Upper lobe of right lung (tissue), 1 donor: ENCODE measurements around the gene COL1A1. TPM values are rescaled to one million over a fixed set of nuclear protein-coding genes. Genes with fewer than 3 reads are reported as not detected.

Experiments
- ATAC-seq: fragments of 200-7000 bp; cut with Tn5 transposase; one replicate; pipeline ENCODE4 v1.9.1; 2020; ENCODE audit warnings: mild to moderate bottlenecking, moderate library complexity
- DNase-seq: peaks from one replicate; pipeline ENCODE4 v3.0.0-alpha.2; 2020
- H3K27ac ChIP-seq: fragments of 200-600 bp; one replicate; pipeline ENCODE4 v1.8.0; 2022
- H3K27me3 ChIP-seq: fragments of 200-600 bp; one replicate; pipeline ENCODE4 v1.8.0; 2022; ENCODE audit warnings: mild to moderate bottlenecking
- H3K36me3 ChIP-seq: fragments of 200-600 bp; one replicate; pipeline ENCODE4 v1.8.0; 2022
- H3K4me1 ChIP-seq: fragments of 200-600 bp; one replicate; pipeline ENCODE4 v1.8.0; 2022
- H3K4me3 ChIP-seq: fragments of 200-600 bp; one replicate; pipeline ENCODE4 v1.8.0; 2022; ENCODE audit warnings: mild to moderate bottlenecking
- H3K9me3 ChIP-seq: fragments of 200-600 bp; one replicate; pipeline ENCODE4 v1.8.0; 2022
- intact Hi-C: fragments of 100-400 bp; cut with DNase I; formaldehyde crosslinking; loops from one replicate; pipeline ENCODE4 v1.11.0; 2022
- total RNA-seq: library from RNA; stranded (reverse); fragmentation: NEBNext Ultra II Directional; extraction: Animal tissue kit (Norgen Biotek cat#: 25700); gene quantifications from one replicate; pipeline ENCODE4 v1.2.1, GENCODE V29; 2021
- TF ChIP-seq, protein P1 (sequence below): fragments of 200-600 bp; IDR thresholded peaks from one replicate; pipeline ENCODE4 v1.8.0; 2022; ENCODE audit warnings: antibody characterized with exemption
- donor health status: DM: no; HTN: yes; CAD: no; lungs with severe emphysema.

COL1A1 gene
- total RNA-seq, 1 donor from 2014 or later, result 154 TPM

DNA sequence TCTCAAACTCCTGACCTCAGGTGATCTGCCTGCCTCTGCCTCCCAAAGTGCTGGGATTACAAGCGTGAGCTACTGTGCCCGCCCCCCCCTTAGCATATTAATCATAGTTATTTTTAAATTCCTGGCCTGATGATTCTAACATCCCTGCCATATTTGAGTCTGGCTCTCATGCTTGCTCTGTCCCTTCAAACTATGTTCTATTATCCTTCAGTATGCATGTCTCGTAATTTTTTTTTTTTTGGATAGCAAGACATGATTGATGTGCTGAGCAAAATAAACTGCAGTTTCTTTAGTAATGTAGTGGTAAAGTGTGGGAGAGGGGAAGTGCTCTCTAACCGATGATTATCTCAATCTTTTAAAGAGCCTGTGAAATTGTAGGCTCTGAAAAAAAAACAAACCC, 38.5 kb upstream of the COL1A1 start:
- no peak for ATAC-seq
- Histone ChIP-seq H3K36me3 (no peaks in the 10 kb centered on the region), H3K9me3 (no peaks in the 10 kb centered on the region), H3K27ac (no peak overlapping the region), H3K27me3 (no peaks in the 10 kb centered on the region), H3K4me3 (no peak overlapping the region), H3K4me1 (no peaks in the 10 kb centered on the region)
- TF ChIP-seq, protein P1, sequence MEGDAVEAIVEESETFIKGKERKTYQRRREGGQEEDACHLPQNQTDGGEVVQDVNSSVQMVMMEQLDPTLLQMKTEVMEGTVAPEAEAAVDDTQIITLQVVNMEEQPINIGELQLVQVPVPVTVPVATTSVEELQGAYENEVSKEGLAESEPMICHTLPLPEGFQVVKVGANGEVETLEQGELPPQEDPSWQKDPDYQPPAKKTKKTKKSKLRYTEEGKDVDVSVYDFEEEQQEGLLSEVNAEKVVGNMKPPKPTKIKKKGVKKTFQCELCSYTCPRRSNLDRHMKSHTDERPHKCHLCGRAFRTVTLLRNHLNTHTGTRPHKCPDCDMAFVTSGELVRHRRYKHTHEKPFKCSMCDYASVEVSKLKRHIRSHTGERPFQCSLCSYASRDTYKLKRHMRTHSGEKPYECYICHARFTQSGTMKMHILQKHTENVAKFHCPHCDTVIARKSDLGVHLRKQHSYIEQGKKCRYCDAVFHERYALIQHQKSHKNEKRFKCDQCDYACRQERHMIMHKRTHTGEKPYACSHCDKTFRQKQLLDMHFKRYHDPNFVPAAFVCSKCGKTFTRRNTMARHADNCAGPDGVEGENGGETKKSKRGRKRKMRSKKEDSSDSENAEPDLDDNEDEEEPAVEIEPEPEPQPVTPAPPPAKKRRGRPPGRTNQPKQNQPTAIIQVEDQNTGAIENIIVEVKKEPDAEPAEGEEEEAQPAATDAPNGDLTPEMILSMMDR, result no peak
- no peak for DNase-seq
- intact Hi-C loops, result no loop called here

DNA sequence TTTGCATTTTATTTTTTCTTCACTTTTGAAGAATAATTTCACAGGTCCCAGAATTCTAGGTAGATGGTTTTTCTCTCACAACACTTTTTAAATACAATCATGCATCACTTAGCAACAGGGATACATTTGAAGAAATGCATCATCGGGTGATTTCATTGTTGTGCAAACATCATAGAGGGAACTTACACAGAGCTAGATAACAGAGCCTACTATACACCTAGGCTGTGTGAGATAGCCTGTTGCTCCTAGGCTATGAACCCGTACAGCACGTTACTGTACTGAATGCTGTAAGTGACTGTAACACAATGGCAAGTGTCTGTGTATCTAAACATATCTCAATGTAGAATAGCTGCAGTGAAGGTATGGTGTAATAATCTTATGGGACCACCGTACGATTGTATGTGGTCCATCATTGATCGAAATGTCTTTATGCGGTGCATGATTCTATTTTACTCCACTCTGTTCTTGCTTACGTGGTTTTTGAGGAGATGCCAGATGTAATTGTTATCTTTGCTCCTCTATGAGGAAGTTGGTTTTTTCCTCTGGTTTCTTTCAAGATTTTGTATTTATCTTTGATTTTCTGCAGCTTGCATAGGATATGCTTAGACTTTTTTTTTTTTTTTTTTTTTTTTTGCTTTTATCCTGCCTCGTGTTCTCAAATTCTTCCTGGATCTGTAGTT, 37.3 kb upstream of the COL1A1 start:
- Histone ChIP-seq H3K27me3 (no peaks in the 10 kb centered on the region), H3K4me1 (no peaks in the 10 kb centered on the region), H3K36me3 (no peaks in the 10 kb centered on the region), H3K4me3 (no peak overlapping the region), H3K9me3 (no peaks in the 10 kb centered on the region), H3K27ac (no peak overlapping the region)
- TF ChIP-seq, protein P1, result no peak
- ATAC-seq (no peak), DNase-seq (no peak)
- intact Hi-C loops, result no loop called here

DNA sequence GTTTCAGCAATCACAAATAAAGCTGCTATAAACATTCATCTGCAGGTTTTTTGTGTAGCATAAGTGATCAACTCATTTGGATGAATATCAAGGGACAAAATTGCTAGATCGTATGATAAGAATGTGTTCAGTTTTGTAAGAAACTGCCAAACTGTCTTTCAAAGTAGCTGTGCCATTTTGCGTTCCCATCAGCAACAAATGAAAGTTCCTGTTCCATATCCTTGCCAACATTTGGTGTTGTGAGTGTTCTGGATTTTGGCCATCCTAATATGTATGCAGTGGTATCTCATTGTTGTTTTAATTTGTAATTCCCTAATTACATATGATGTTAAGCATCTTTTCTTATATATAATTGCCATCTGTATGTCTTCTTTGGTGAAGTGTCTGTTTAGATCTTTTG, 36.5 kb upstream of the COL1A1 start:
- intact Hi-C loops, result no loop called here
- no peak for DNase-seq
- H3K4me1 ChIP-seq, result no peaks in the 10 kb centered on the region

DNA sequence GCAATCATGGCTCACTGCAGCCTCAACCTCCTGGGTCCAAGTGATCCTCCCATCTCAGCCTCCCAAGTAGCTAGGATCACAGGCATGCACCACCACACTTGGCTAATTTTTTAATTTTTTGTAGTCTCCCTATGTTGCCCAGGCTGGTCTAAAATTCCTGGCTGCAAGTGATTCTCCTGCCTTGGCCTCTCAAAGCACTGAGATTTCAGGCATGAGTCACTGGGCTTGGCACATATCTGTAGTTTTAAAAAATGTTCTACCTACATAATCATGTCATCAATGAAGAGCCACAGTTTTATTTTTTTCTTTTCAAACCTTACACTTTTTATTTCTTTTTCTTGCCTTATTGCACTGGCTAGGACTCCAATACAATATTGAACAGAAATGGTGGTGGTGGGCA, 33.1 kb upstream of the COL1A1 start:
- TF ChIP-seq, protein P1, result no peak
- H3K27me3 ChIP-seq, result no peaks in the 10 kb centered on the region
- no peak overlapping the region for H3K4me3 ChIP-seq
- ATAC-seq (no peak), DNase-seq (no peak)
- H3K9me3 ChIP-seq, result no peaks in the 10 kb centered on the region
- H3K4me1 ChIP-seq, result no peaks in the 10 kb centered on the region
- intact Hi-C loops, result no loop called here
- H3K27ac ChIP-seq, result no peak overlapping the region
- H3K36me3 ChIP-seq, result no peaks in the 10 kb centered on the region

More for the DNA sequence above, 36.5 kb upstream of the COL1A1 start:
- Histone ChIP-seq H3K36me3 (no peaks in the 10 kb centered on the region), H3K9me3 (no peaks in the 10 kb centered on the region), H3K4me3 (no peak overlapping the region), H3K27ac (no peak overlapping the region), H3K27me3 (no peaks in the 10 kb centered on the region)
- TF ChIP-seq, protein P1, result no peak
- no peak for ATAC-seq

DNA sequence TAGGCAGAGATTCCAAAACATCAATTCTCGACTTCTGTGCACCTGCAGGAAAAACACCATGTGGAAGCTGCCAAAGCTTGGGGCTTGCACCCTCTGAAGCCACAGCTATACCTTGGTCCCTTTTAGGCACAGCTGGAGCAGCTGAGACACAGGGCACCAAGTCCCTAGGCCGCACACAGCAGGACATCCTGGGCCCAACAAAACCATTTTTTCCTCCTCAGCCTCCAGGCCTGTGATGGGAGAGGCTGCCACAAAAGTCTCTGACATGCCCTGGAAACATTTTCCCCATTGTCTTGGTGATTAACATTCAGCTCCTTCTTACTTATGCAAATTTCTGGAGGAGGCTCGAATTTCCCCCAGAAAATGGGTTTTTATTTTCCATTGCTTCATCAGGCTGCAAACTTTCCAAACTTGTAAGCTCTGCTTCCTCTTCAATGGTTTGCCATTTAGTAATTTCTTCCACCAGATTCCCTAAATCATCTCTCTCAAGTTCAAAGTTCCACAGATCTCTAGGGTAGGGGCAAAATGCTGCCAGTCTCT, 24.3 kb upstream of the COL1A1 start:
- no peak for ATAC-seq

More for the DNA sequence above, 24.3 kb upstream of the COL1A1 start:
- Histone ChIP-seq H3K27me3 (no peaks in the 10 kb centered on the region), H3K36me3 (no peaks in the 10 kb centered on the region), H3K4me3 (no peak overlapping the region), H3K9me3 (no peaks in the 10 kb centered on the region), H3K27ac (no peak overlapping the region), H3K4me1 (peaks cover 15% of the 10 kb centered on the region)
- intact Hi-C loops, result no loop called here
- TF ChIP-seq, protein P1, result no peak
- DNase-seq, result no peak
